Mesenchymal stem cell (in vitro differentiated cells and primary cell): ENCODE results near the gene RNF223.

ENCODE experiments used
- DNase-seq: peaks from one replicate; pipeline ENCODE4 v3.0.0-alpha.2; 2013
- H2AFZ ChIP-seq: one replicate; pipeline ENCODE4 v1.6.1; 2013; ENCODE audit warnings: low read depth, mild to moderate bottlenecking, control low read depth, inconsistent platforms, low read length, moderate library complexity
- H2AK5ac ChIP-seq: 2 replicates; pipeline ENCODE4 v1.6.1; 2013; ENCODE audit warnings: low read length, moderate library complexity, mild to moderate bottlenecking, inconsistent platforms; ENCODE audit not compliant: severe bottlenecking
- H2BK120ac ChIP-seq: one replicate; pipeline ENCODE4 v1.6.1; 2013; ENCODE audit warnings: low read depth, mild to moderate bottlenecking, inconsistent platforms, low read length, moderate library complexity
- H2BK12ac ChIP-seq, 2 experiments: one replicate each; pipeline ENCODE4 v1.6.1; 2013; ENCODE audit warnings: inconsistent platforms in 2 of 2, low read length in 2 of 2, mild to moderate bottlenecking in 2 of 2, moderate library complexity in 2 of 2, control low read depth in 1 of 2
- H2BK15ac ChIP-seq: one replicate; pipeline ENCODE4 v1.6.1; 2013; ENCODE audit warnings: mild to moderate bottlenecking, low read depth, inconsistent platforms; ENCODE audit not compliant: poor library complexity, severe bottlenecking
- H2BK5ac ChIP-seq: 2 replicates; pipeline ENCODE4 v1.6.1; 2013; ENCODE audit warnings: low read depth, mild to moderate bottlenecking, low read length, control low read depth, inconsistent platforms; ENCODE audit not compliant: poor library complexity, severe bottlenecking
- H3K14ac ChIP-seq, 2 experiments: one replicate each; pipeline ENCODE4 v1.6.1; 2013; ENCODE audit warnings: inconsistent platforms in 2 of 2, low read length in 2 of 2, control low read depth in 1 of 2, mild to moderate bottlenecking in 1 of 2, moderate library complexity in 1 of 2
- H3K18ac ChIP-seq, 2 experiments: one replicate each; pipeline ENCODE4 v1.6.1; 2013; ENCODE audit warnings: inconsistent platforms in 2 of 2, low read length in 2 of 2, control low read depth in 1 of 2, low read depth in 1 of 2, mild to moderate bottlenecking in 1 of 2
- H3K23ac ChIP-seq, 2 experiments: one replicate each; pipeline ENCODE4 v1.6.1; 2013; ENCODE audit warnings: inconsistent platforms in 2 of 2, low read length in 2 of 2, mild to moderate bottlenecking in 2 of 2, moderate library complexity in 2 of 2, control low read depth in 1 of 2
- H3K27ac ChIP-seq: 2 replicates; pipeline ENCODE4 v1.5.1; 2013; ENCODE audit warnings: mild to moderate bottlenecking, moderate library complexity, low read length, control low read depth, inconsistent platforms; ENCODE audit not compliant: poor library complexity, severe bottlenecking
- H3K27me3 ChIP-seq, 2 experiments: 2 replicates each; pipeline versions ENCODE4 v1.6.1 to v1.7.0; 2013; ENCODE audit warnings: low read length in 2 of 2, mild to moderate bottlenecking in 2 of 2, moderate library complexity in 2 of 2, control low read depth in 1 of 2, inconsistent platforms in 1 of 2; ENCODE audit not compliant: control insufficient read depth in 1 of 2, insufficient read depth in 1 of 2
- H3K36me3 ChIP-seq, 2 experiments: 2 replicates each; pipeline versions ENCODE4 v1.6.1 to v1.7.0; 2013; ENCODE audit warnings: low read length in 2 of 2, control low read depth in 1 of 2, inconsistent platforms in 1 of 2, low read depth in 1 of 2, mild to moderate bottlenecking in 1 of 2; ENCODE audit not compliant: insufficient read depth in 2 of 2, control insufficient read depth in 1 of 2
- H3K4ac ChIP-seq, 2 experiments: one replicate each; pipeline ENCODE4 v1.6.1; 2013; ENCODE audit warnings: inconsistent platforms in 2 of 2, low read length in 2 of 2, mild to moderate bottlenecking in 2 of 2, moderate library complexity in 2 of 2, control low read depth in 1 of 2, low read depth in 1 of 2
- H3K4me1 ChIP-seq: 2 replicates; pipeline ENCODE4 v1.6.1; 2013; ENCODE audit warnings: low read depth, low read length, control low read depth; ENCODE audit not compliant: control insufficient read depth, insufficient read depth
- H3K4me2 ChIP-seq: 2 replicates; pipeline ENCODE4 v1.6.1; 2013; ENCODE audit warnings: low read length, mild to moderate bottlenecking, inconsistent platforms; ENCODE audit not compliant: poor library complexity, severe bottlenecking
- H3K4me3 ChIP-seq, 2 experiments: 2 replicates each; pipeline versions ENCODE4 v1.5.1 to v1.7.0; 2013; ENCODE audit warnings: low read length in 2 of 2, mild to moderate bottlenecking in 2 of 2, control low read depth in 1 of 2, low read depth in 1 of 2; ENCODE audit not compliant: insufficient read depth in 1 of 2
- H3K79me1 ChIP-seq: replicated peaks from 2 replicates; pipeline ENCODE4 v1.6.1; 2013; ENCODE audit warnings: mild to moderate bottlenecking, control low read depth, low read length, inconsistent platforms; ENCODE audit not compliant: poor library complexity, severe bottlenecking
- H3K9ac ChIP-seq: 2 replicates; pipeline ENCODE4 v1.7.0; 2013; ENCODE audit warnings: mild to moderate bottlenecking, low read length, moderate library complexity
- H3K9me3 ChIP-seq: 2 replicates; pipeline ENCODE4 v1.7.0; 2013; ENCODE audit warnings: mild to moderate bottlenecking, low read length; ENCODE audit not compliant: control insufficient read depth
- H4K8ac ChIP-seq: one replicate; pipeline ENCODE4 v1.6.1; 2013; ENCODE audit warnings: inconsistent platforms, mild to moderate bottlenecking, low read length, moderate library complexity
- H4K91ac ChIP-seq: one replicate; pipeline ENCODE4 v1.6.1; 2013; ENCODE audit warnings: mild to moderate bottlenecking, low read length, inconsistent platforms
- WGBS: methylation state at CpG from one replicate; pipeline ENCODE4 v1.1.7; 2013; ENCODE audit warnings: mixed read lengths; 5-methylcytosine and 5-hydroxymethylcytosine counted together

The RNF223 gene

DNA sequence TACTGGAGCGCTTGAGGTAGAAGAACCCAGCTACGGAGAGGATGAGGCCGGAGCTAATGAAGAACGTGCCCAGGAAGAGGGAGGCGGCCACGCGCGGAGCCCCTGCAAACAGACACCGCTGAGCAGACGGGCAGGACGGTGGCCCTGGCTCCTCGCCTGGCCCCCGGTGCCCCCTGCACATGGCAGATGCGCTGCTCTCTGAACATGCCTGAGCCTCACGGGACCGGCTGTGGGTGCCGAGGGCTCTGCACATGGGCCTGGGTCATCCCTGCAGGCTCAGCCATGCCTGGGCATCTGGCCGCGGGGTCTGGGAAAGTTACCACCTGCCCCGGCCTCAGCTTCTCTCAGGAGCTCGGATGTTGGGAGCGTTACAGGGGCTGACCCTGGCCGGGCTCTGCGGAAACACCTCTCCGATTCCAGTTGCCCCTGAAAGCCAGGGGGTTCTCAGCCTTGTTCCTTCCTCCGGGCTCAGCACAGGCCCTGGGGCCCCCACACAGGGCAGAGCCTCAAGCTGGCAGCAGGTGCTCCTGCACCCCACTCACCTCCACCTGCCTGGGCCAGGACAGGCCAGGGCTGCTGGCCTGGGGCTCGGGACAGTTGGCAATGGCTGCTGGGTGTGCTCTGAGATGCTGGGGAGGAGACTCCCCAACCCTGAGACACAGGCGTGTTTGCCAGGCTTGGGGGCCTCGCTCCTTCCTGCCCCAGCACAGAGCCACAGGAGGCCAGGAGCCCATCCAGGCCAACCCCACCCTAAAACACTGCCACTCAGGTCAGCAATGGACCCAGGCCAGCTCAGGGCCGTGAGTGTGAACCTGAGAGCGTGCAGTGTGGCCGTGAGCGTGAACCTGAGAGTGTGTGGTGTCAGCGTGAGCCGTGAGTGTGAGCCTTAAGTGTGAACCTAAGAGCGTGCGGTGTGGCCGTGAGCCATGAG is 12.1 kb upstream of the RNF223 start:
- 97% methylated on average over 37 of the region's 38 CpGs for WGBS
- DNase-seq = no peak

DNA sequence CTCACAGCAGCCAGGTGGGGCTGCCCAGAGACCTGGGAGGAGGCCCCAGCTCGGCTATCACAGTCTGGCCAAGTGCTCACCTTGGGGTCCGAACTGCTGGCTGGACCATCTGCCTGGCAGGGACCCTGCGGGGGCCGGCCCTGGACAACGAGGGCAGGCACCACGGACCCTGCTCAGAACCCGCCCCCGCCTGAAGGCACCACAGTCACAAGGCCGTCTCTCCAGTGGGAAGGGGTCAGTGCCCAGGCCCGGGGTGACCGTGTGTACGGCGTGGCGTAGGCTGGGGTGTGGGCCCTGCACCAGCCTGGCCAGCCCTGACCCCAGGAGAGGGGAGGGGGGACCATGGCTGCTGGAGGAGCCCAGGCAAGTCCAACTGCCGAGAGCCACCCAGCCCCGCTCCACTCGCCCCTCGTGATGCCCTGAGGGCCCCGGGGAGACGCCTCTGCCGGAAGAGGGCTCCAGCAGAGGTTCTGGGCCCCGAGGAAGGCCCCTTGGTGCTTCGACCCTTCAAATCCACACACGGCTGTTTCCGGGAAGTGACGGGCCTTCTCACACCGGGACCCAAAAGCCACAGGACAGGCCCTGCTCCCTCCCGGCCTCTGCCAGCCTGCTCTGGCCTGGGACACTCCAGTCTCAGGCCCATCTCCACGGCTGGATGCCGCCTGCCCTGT is 11.2 kb upstream of the RNF223 start:
- H2BK120ac ChIP-seq = no peak overlapping the region
- peaks cover 0 to 72% of the 10 kb centered on the region in 2 experiments for H3K36me3 ChIP-seq
- no peak overlapping the region for H2AK5ac ChIP-seq
- H3K4me2 ChIP-seq = no peak overlapping the region
- no peak overlapping the region for H3K18ac ChIP-seq
- no peak overlapping the region for H4K8ac ChIP-seq
- no peak overlapping the region for H2BK12ac ChIP-seq
- peaks cover 4% of the 10 kb centered on the region for H3K4me1 ChIP-seq
- H2AFZ ChIP-seq = no peak overlapping the region
- H3K9ac ChIP-seq = no peak overlapping the region
- H4K91ac ChIP-seq = no peak overlapping the region
- H3K9me3 ChIP-seq = no peaks in the 10 kb centered on the region
- no peak overlapping the region for H3K4ac ChIP-seq
- peaks cover 0 to 1% of the 10 kb centered on the region in 2 experiments for H3K27me3 ChIP-seq
- no peaks in the 10 kb centered on the region for H3K79me1 ChIP-seq
- H3K4me3 ChIP-seq = no peak overlapping the region
- H3K23ac ChIP-seq = no peak overlapping the region
- no peak overlapping the region for H2BK5ac ChIP-seq
- H2BK15ac ChIP-seq = no peak overlapping the region
- no peak overlapping the region for H3K14ac ChIP-seq
- no peak for DNase-seq
- WGBS = 95% methylated on average over 30 of the region's 30 CpGs
- no peak overlapping the region for H3K27ac ChIP-seq

More for the DNA sequence above, 12.1 kb upstream of the RNF223 start:
- no peak overlapping the region for H2BK15ac ChIP-seq
- H4K91ac ChIP-seq = no peak overlapping the region
- H3K79me1 ChIP-seq = no peaks in the 10 kb centered on the region
- H3K27me3 ChIP-seq = no peaks in the 10 kb centered on the region
- no peak overlapping the region for H3K23ac ChIP-seq
- H3K4me1 ChIP-seq = no peaks in the 10 kb centered on the region
- H3K4me3 ChIP-seq = no peak overlapping the region
- no peak overlapping the region for H3K27ac ChIP-seq
- H2BK5ac ChIP-seq = no peak overlapping the region
- H3K9me3 ChIP-seq = no peaks in the 10 kb centered on the region
- H2BK120ac ChIP-seq = no peak overlapping the region
- no peak overlapping the region for H3K4me2 ChIP-seq
- no peak overlapping the region for H3K14ac ChIP-seq
- H3K36me3 ChIP-seq = peaks cover 0 to 76% of the 10 kb centered on the region in 2 experiments
- H4K8ac ChIP-seq = no peak overlapping the region
- H2AFZ ChIP-seq = no peak overlapping the region
- H3K18ac ChIP-seq = no peak overlapping the region
- H2AK5ac ChIP-seq = no peak overlapping the region
- no peak overlapping the region for H2BK12ac ChIP-seq
- H3K9ac ChIP-seq = no peak overlapping the region
- no peak overlapping the region for H3K4ac ChIP-seq

DNA sequence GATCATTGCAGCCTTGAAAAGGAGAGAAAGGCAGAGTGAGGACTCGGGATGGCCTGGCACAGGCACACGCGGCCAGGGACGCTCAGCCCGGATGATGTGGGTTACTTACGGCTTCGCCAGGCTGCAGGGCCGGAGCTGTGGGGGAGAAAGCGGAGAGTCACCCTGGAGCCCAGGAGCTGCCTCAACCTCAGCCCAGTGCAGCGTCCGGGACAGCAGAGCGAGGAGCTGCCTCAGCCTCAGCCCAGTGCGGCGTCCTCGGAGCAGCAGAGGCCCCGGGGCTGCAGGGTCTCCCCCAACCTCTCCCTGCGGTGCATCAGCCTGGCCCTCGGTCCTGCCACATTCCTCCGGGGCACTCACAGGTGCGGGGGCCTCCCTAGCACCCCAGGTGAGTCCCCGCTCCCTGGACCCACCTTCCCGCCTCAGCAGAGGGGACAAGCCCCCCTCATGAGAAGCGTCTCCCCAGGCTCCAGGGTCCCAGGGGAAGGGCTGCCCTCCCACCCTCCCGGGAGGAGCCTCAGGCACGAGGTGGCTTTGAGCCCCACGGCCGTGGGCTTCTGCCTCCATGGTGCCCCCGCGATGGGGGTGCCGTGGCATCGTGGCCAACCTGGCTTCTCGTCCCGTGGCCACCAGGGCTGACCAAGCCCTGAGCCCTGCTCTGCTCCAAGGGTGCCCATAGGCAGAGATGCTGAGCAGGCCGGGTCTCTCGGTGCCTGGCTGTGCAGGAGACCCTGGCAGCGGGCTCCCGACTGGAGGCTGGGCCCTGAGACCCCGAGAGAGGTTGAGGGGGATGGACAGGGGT is 10.5 kb upstream of the RNF223 start:
- Histone ChIP-seq H2BK15ac (no peak overlapping the region), H3K27ac (no peak overlapping the region), H3K18ac (no peak overlapping the region), H3K4me3 (no peak overlapping the region), H4K91ac (no peak overlapping the region), H2BK12ac (no peak overlapping the region), H2AK5ac (no peak overlapping the region), H3K9me3 (no peaks in the 10 kb centered on the region), H3K4me1 (peaks cover 12% of the 10 kb centered on the region), H3K9ac (no peak overlapping the region), H2AFZ (no peak overlapping the region), H3K36me3 (peaks cover 0 to 69% of the 10 kb centered on the region in 2 experiments), H3K14ac (no peak overlapping the region), H2BK5ac (no peak overlapping the region), H3K27me3 (peaks cover 0 to 7% of the 10 kb centered on the region in 2 experiments), H4K8ac (no peak overlapping the region), H3K4ac (no peak overlapping the region), H2BK120ac (no peak overlapping the region), H3K79me1 (no peaks in the 10 kb centered on the region), H3K23ac (no peak overlapping the region), H3K4me2 (no peak overlapping the region)
- 96% methylated on average over 38 of the region's 38 CpGs for WGBS
- DNase-seq = no peak
